Activated CD8-positive, alpha-beta memory T cell treated with anti-CD3 and anti-CD28 coated beads for 48 hours (primary cell): Measurements from ENCODE around the gene GOLGA8J.
"Not testable (repeated sequence)": the region's sequence is repeated elsewhere in the genome, so short reads cannot be mapped to it uniquely, and the experiment has no call there.

Source experiments
- DNase-seq, 3 experiments: peaks; one replicate each; pipeline ENCODE4 v3.0.0-alpha.2; 2020; ENCODE audit warnings: low read depth in 2 of 3, low spot score in 2 of 3

The GOLGA8J gene

GRCh38 chr15:30073915-30074314, 8.8 kb upstream of the GOLGA8J start:
- DNase-seq = no peak

- not testable (repeated sequence) for DNase-seq
Measured at GRCh38 chr15:30080816-30081215, 1.9 kb upstream of the GOLGA8J start.

- DNase-seq = not testable (repeated sequence)
Measured at GRCh38 chr15:30097827-30098226, 15.1 kb downstream of the GOLGA8J start.

GRCh38 chr15:30102890-30103289, 20.1 kb downstream of the GOLGA8J start:
- DNase-seq = not testable (repeated sequence)

- not testable (repeated sequence) for DNase-seq
Measured at GRCh38 chr15:30103941-30104507, 21.3 kb downstream of the GOLGA8J start.

GRCh38 chr15:30110591-30110990, 27.8 kb downstream of the GOLGA8J start:
- DNase-seq = not testable (repeated sequence)

GRCh38 chr15:30130066-30130465, 47.3 kb downstream of the GOLGA8J start:
- not testable (repeated sequence) for DNase-seq

- DNase-seq = not testable (repeated sequence)
Measured at GRCh38 chr15:30134751-30135150, 52.0 kb downstream of the GOLGA8J start, which contains the start of gene GOLGA8T. TSS of gene GOLGA8T (plus strand) at chr15:30135051. CDS start at chr15:30135149, 98 bp downstream.
